GM19240 (cell line): ENCODE measurements around the gene ASCL2.

Source experiments
- DNase-seq: peaks from one replicate; pipeline ENCODE4 v3.0.0; 2011; ENCODE audit warnings: low spot score; ENCODE audit not compliant: insufficient read length

ASCL2 gene

DNA sequence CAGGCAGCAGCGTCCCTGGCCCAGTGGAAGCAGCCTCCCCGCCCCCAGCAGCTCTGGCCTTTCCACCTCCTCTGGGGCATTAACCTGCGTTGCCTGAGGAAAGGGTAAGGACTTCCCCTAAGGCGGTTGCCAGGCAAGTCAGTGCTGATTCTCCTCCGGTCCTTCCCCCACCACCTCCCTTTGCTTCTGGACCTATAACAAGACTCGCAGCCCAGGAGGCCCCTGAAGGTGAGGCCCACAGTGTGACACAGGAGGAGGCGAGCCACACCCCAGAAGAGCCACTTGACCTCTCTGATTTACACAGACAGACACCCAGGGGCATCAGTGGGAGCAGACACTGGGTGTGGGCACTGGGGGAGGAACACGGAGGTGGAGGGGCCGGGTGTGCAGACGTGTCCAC is 35.4 kb downstream of the ASCL2 start:
- DNase-seq: no peak

DNA sequence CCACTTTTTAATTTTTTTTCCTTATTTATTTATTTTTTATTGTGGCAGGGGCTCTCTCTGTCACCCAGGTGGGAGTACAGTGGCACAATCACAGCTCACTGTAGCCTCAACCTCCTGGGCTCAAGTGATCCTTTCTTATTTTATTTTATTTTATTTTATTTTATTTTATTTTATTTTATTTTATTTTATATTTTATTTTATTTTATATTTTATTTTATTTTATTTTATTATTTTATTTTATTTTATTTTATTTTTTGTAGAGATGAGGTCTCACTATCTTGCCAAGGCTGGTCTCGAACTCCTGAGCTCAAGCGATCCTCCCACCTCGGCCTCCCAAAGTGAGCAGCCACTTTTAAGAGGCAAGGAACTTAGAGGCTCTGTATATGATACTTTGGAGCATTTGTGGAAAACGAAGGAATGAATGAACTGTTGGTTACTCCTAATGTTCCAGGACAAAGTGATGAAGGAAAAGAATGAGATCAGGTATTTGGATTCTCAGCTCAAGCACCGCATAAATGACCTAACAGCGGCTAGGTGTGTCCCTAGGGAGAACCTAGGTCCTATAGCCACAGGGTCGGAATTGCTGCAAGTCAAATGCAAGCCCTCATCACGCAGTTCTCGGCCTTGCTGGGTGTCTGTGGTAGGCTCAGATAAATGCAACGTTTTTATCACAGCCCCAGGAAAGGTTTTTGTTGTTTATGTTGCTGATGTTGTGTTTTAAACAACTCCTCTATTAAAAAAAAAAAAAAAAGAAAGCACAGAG is 36.5 kb downstream of the ASCL2 start:
- DNase-seq: no peak

DNA sequence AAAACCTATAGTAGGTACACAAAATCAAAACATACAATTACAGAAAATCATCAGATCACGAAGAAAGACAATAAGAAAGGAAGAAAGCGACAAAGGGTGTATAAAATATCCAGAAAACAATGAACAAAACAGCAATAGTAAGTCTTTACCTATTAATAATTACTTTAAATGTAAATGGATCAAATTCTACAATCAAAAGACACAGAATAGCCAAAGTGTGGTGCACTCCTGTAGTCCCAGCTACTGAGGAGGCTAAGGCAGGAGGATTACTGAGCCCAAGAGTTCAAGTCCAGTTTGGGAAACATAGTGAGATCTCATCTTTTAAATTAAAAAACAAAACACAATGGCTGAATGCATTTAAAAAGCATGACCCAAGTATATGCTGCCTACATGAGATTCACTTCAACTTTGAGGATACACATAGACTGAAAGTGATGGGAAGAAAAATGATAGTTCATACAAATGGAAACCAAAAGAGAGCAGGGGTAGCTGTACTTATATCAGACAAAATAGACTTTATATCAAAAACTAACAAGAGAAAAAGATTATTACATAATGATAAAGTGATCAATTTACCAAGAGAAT is 40.6 kb downstream of the ASCL2 start:
- DNase-seq: no peak

DNA sequence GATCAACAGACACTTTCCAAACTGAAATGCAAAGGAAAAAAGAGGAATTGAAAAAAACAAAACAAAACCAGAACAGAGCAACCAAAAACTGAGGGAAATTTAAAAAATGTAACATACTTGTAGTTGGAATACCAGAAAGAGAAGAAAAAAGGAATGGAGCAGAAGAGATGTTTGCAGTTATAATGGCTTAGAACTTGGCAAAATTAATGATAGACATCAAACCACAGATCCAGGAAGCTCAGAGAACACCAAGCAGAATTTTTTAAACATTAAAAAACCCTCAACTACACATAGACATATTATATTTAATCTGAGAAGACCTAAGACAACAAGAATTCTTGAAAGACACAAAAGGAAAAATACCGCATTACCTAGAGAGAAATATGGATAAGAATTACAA is 46.1 kb downstream of the ASCL2 start:
- DNase-seq: no peak

DNA sequence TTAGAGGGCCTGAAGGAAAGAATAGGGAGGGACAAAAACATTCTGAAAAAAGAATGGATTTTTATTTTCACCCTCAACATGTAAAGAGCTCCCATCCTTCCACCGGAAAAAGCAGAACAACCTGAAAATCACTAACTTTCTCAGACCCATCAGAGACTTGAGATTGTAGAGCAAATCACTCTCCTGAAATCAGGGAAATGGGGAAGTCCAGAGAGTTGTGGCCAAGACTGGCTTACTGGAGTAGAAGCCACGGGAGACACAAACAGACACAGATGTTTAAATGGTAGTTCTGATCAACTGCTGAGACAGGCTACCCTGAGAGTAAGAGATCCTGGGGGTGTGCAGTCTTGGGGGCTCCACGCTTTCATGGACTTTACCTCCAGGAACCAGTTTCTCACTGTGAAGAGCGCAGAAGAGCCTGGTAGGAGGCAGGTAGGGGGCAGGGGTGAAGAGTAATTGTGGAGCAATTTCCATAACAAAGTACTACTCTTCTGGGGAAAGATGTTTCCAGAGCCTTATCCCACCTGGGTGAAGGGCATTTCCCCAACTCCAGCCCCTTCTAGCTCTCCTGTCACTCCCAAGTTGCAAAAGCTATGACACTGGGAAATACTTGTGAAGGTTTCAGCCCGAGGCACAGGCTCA is 47.1 kb downstream of the ASCL2 start:
- no peak for DNase-seq

DNA sequence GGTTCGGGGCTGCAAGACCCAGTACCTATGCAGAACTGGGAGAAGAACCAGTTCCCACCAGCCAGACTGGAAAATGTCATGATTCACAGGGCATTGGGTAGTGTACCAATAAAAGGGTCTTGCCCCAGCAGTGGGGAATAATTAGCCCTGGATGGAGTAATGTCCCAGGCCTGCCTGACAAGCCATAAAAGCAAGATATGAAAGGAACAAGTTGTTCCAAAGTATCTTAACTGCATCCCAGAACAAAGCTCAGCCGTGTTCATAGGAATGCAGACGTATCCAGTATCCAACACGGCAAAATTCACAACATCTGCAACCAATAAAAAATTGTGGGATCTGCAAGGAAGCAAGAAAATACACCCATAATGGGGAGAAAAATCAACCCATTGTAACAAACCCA is 47.9 kb downstream of the ASCL2 start:
- no peak for DNase-seq

DNA sequence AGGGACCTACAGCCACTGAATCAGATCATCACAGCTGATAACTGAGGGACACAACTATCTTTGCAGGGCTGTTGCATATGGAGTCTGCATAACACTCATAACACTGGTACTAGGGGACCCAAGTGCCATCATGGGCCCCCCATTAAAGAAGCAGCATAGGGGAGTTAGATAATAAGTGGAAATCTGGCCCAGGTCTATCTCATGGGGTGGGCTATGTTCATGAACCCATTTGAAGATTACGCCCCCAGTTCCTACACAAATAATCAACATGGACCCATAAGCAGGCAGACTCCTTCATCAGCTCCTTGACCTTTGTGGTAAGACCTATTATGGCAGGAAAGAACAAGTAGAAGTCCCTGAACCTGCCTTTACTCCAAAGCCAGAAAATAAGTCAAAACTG is 48.8 kb downstream of the ASCL2 start:
- DNase-seq: no peak

DNA sequence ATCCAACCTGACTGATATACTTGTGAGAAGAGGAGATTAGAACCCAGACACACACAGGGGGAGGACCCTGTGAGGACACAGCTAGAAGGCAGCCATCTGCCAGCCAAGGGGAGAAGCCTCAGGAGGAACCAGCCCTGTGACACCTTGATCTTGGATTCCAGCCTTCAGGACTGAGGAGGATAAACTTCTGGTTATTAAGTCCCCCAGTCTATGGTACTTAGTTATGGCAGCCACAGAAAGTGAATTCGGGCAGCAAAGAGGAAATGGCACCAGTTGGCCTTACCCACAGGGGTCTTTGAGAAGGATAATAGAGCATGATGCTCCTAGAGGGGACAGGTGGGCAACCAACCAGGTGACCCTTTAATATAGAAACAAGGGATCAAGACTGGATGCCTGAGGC is 49.4 kb downstream of the ASCL2 start:
- no peak for DNase-seq

DNA sequence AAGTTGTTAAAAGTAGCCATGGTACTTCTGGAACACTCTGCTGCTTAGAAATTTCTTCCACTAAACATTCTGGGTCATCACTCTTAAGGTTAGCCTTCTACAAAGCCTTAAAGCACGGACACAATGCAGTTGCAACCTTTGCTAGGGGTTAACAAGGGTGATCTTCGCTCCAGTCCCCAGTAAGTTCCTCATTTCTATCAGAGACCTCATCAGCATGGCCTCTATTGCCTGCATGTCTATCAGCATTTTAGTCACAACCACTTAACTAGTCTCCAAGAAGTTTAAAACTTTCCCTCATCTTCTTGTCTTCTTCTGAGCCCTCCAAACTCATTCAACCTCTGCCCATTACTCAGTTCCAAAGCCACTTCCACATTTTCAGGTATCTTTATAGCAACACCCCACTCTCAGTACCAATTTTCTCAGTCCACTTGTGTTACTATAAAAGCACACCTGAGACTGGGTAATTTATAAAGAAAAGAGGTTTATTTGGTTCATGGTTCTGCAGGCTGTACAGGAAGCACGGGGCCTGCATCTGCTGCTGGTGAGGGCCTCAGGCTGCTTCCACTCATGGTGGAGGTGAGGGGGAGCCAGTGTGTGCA is 50.1 kb downstream of the ASCL2 start:
- no peak for DNase-seq

DNA sequence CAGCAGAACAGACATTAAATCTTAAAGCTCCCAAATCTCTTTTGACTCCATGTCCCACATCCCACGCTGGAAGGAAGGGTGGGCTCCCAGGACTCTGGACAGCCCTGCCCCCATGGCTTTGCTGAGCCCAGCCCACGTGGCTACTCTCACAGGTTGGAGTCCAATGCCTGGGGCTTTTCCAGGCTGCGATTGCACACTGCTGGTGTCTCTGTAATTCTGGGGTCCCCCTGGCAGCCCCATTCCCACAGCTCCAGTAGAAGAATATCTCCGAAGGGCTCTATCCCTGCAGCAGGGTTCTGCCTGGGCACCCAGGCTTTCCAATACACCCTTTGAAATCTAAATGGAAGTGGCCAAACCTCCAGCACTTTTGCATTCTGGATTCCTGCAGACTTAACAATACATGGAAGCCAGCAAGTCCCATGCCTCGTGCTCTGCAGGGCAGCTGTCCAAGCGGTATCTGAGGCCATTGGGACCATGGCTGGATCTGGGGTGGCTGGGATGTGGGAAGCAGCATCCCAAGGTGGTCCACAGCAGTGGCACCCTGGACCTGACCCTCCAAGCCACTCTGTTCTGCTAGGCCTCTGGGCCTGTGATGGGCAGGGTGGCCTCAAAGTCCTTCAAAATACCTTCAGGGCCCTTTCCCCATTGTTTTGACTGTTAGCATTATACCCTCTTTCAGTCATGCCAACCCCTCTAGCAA is 50.9 kb downstream of the ASCL2 start:
- DNase-seq: no peak
